ENCODE measurements around the gene SLC52A1.

Gene SLC52A1

DNA sequence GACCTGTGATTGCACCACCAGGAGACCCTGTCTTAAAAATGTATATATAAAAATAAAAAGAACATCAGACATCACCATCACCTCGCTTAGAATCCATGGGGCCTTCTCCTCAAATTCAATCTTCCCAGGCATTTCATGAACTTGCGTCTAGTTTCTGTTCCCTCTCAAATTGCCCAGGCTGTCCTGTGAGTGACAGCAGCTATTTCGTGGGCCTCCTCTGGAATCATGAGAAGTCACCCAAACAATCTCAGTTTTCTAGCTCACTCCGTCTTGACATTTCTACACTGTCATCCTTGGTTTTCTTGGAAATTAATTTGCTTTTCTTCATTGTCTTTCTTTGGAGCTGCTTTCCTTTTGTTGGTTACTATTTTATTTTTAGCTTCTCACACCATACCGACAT, 7.3 kb downstream of the SLC52A1 start:
- no peak for DNase-seq
- peaks cover 8 to 21% (median 21%) of the 10 kb centered on the region in 3 donors for H3K36me3 ChIP-seq
- intact Hi-C loops (cut with DNase I; ENCODE audit: low total_unique reads), result no loop called here
- peaks cover 0 to 8% (median 2%) of the 10 kb centered on the region in 4 donors for H3K4me1 ChIP-seq
- H3K27me3 ChIP-seq, result no peaks in the 10 kb centered on the region
- H3K4me3 ChIP-seq, result no peak overlapping the region
- H3K27ac ChIP-seq, result no peak overlapping the region
- no peak for TF ChIP-seq CTCF (IDR thresholded peaks at IDR 0.05)
- H3K9me3 ChIP-seq, result no peaks in the 10 kb centered on the region

DNA sequence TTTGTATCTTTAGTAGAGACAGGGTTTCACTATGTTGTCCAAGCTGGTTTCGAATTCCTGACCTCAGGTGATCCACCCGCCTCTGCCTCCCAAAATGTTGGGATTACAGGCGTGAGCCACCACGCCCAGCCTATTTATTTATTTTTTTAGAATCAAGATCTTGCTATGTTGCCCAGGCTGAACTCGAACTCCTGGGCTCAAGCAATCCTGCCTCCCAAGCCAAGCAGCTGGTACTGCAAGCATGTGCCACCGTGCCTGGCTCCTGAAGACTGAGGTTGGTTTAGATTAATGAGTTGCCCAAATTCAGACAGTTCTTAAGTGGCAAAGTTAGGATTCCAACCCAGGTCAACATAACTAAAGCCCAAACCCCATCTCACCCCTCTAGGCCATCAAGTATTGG, 7.9 kb downstream of the SLC52A1 start:
- intact Hi-C loops (cut with DNase I; ENCODE audit: low total_unique reads), result no loop called here

DNA sequence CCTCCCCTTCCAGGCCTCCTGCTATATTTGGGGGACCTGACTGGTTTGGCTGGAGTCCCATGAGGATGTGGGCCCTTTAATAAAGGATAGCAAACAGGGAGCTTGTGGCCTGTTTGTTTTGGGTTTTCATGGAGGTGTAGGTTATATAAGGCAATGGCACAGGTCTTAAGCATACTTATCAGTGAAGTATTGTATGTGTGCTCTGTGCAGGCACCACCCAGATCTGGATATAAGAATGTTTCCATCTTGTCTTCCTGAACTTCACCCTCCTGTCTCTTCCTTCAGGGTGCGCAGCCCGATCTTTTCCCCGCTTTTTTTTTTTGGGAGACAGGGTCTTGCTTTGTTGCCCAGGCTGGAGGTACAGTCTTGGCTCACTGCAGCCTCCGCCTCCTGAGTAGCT, 10.6 kb downstream of the SLC52A1 start:
- DNase-seq, result no peak
- H3K27ac ChIP-seq, result no peak overlapping the region
- peaks cover 37 to 54% (median 54%) of the 10 kb centered on the region in 3 donors for H3K36me3 ChIP-seq

More for the DNA sequence above, 7.9 kb downstream of the SLC52A1 start:
- Histone ChIP-seq H3K36me3 (peaks cover 14 to 27% (median 27%) of the 10 kb centered on the region in 3 donors), H3K4me1 (peaks cover 0 to 8% (median 2%) of the 10 kb centered on the region in 4 donors), H3K4me3 (no peak overlapping the region), H3K9me3 (no peaks in the 10 kb centered on the region), H3K27ac (no peak overlapping the region), H3K27me3 (no peaks in the 10 kb centered on the region)
- no peak for DNase-seq
- no peak for TF ChIP-seq CTCF (IDR thresholded peaks at IDR 0.05)

DNA sequence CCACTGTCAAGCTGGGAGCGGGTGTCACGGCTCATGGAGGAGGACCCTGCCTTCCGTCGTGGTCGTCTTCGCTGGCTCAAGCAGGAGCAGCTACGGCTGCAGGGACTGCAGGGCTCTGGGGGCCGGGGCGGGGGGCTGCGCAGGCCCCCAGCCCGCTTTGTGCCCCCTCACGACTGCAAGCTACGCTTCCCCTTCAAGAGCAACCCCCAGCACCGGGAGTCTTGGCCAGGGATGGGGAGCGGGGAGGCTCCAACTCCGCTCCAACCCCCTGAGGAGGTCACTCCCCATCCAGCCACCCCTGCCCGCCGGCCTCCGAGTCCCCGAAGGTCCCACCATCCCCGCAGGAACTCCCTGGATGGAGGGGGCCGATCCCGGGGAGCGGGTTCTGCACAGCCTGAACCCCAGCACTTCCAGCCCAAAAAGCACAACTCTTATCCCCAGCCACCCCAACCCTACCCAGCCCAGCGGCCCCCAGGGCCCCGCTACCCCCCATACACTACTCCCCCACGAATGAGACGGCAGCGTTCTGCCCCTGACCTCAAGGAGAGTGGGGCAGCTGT, 11.6 kb downstream of the SLC52A1 start:
- H3K36me3 ChIP-seq, result peaks cover 45 to 64% (median 64%) of the 10 kb centered on the region in 3 donors
- H3K9me3 ChIP-seq, result no peaks in the 10 kb centered on the region
- no peak overlapping the region for H3K27ac ChIP-seq
- H3K27me3 ChIP-seq, result no peaks in the 10 kb centered on the region
- intact Hi-C loops (cut with DNase I; ENCODE audit: low total_unique reads), result no loop called here
- no peaks in the 10 kb centered on the region for H3K4me1 ChIP-seq
- no peak for DNase-seq
- TF ChIP-seq CTCF (IDR thresholded peaks at IDR 0.05), result no peak
- H3K4me3 ChIP-seq, result no peak overlapping the region

More for the DNA sequence above, 10.6 kb downstream of the SLC52A1 start:
- Histone ChIP-seq H3K27me3 (no peaks in the 10 kb centered on the region), H3K4me1 (no peaks in the 10 kb centered on the region), H3K4me3 (no peak overlapping the region), H3K9me3 (no peaks in the 10 kb centered on the region)
- no peak for TF ChIP-seq CTCF (IDR thresholded peaks at IDR 0.05)
- intact Hi-C loops (cut with DNase I; ENCODE audit: low total_unique reads), result no loop called here

DNA sequence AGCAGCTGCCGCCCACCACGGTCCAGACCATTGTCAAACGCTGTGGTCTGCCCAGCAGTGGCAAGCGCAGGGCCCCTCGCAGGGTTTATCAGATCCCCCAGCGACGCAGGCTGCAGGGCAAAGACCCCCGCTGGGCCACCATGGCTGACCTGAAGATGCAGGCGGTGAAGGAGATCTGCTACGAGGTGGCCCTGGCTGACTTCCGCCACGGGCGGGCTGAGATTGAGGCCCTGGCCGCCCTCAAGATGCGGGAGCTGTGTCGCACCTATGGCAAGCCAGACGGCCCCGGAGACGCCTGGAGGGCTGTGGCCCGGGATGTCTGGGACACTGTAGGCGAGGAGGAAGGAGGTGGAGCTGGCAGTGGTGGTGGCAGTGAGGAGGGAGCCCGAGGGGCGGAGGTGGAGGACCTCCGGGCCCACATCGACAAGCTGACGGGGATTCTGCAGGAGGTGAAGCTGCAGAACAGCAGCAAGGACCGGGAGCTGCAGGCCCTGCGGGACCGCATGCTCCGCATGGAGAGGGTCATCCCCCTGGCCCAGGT, 13.0 kb downstream of the SLC52A1 start:
- H3K9me3 ChIP-seq, result no peaks in the 10 kb centered on the region
- no peaks in the 10 kb centered on the region for H3K4me1 ChIP-seq
- peaks cover 53 to 78% (median 78%) of the 10 kb centered on the region in 3 donors for H3K36me3 ChIP-seq
- no peak for DNase-seq
- no peak for TF ChIP-seq CTCF (IDR thresholded peaks at IDR 0.05)
- H3K27ac ChIP-seq, result no peak overlapping the region
- H3K4me3 ChIP-seq, result no peak overlapping the region
- intact Hi-C loops (cut with DNase I; ENCODE audit: low total_unique reads), result no loop called here
- H3K27me3 ChIP-seq, result no peaks in the 10 kb centered on the region

All from tibial artery (tissue), 4 donors.